H1 (cell line): Measurements from ENCODE around the gene NR3C1. TPM values are rescaled to one million over a fixed set of nuclear protein-coding genes. Genes with fewer than 3 reads are reported as not detected.

Experiments
- CTCF ChIA-PET: fragments of 300-600 bp; sonication (Branson Sonifier 250); formaldehyde crosslinking; loops from one replicate; lab custom pipeline; 2021; ENCODE audit not compliant: partially characterized antibody; lab: Charles Lee
- POLR2A ChIA-PET: fragments of 300-600 bp; sonication (Branson Sonifier 250); formaldehyde crosslinking; loops from one replicate; lab custom pipeline; 2021; ENCODE audit warnings: inconsistent platforms; ENCODE audit not compliant: partially characterized antibody; lab: Charles Lee
- DNase-seq, 2 experiments: peaks; one replicate each; pipeline versions ENCODE4 v3.0.0 to v3.0.0-alpha.2; 2010 to 2022; ENCODE audit warnings: low spot score in 2 of 2, low read depth in 1 of 2, mixed read lengths in 1 of 2
- FAIRE-seq: peaks from 2 replicates; lab custom pipeline; 2011; peaks lifted over from hg19 to GRCh38; lab: Jason Lieb, UNC
- H2AFZ ChIP-seq: 2 replicates; pipeline ENCODE4 v1.8.1; 2012; ENCODE audit warnings: low read length, inconsistent platforms
- H2AK5ac ChIP-seq: 2 replicates; pipeline ENCODE4 v1.6.1; 2013; ENCODE audit warnings: low read depth, low read length
- H2BK120ac ChIP-seq: replicated peaks from 2 replicates; pipeline ENCODE3; 2013; ENCODE audit warnings: low read depth, low read length, inconsistent platforms
- H2BK12ac ChIP-seq: 2 replicates; pipeline ENCODE4 v1.6.1; 2013; ENCODE audit warnings: low read depth, low read length
- H2BK15ac ChIP-seq: 2 replicates; pipeline ENCODE4 v1.6.1; 2013; ENCODE audit warnings: low read length
- H2BK20ac ChIP-seq: 2 replicates; pipeline ENCODE4 v1.6.1; 2013; ENCODE audit warnings: low read length
- H2BK5ac ChIP-seq: 2 replicates; pipeline ENCODE4 v1.6.1; 2013; ENCODE audit warnings: low read depth, low read length
- H3K14ac ChIP-seq: 2 replicates; pipeline ENCODE4 v1.6.1; 2013; ENCODE audit warnings: inconsistent platforms; ENCODE audit not compliant: insufficient read length
- H3K18ac ChIP-seq: 2 replicates; pipeline ENCODE4 v1.6.1; 2013; ENCODE audit warnings: low read length; ENCODE audit errors: extremely low read depth
- H3K23ac ChIP-seq: 2 replicates; pipeline ENCODE4 v1.6.1; 2013; ENCODE audit warnings: inconsistent platforms; ENCODE audit not compliant: insufficient read length
- H3K23me2 ChIP-seq: 2 replicates; pipeline ENCODE4 v1.6.1; 2013; ENCODE audit warnings: low read depth, low read length
- H3K27ac ChIP-seq: 2 replicates; pipeline ENCODE4 v1.6.1; 2011; ENCODE audit warnings: low read depth, low read length, inconsistent platforms
- H3K27me3 ChIP-seq, 4 experiments: replicated peaks in 1 of 4; 1 replicate in 1 of 4; 2 replicates in 3 of 4; pipeline versions ENCODE4 v1.6.1 to v1.8.1; 2011 to 2013; ENCODE audit warnings: low read length in 3 of 4, mild to moderate bottlenecking in 3 of 4, inconsistent platforms in 2 of 4, mixed read lengths in 2 of 4, moderate library complexity in 1 of 4; ENCODE audit not compliant: control insufficient read depth in 3 of 4, insufficient read depth in 3 of 4; ENCODE audit errors: extremely low read depth in 1 of 4
- H3K36me3 ChIP-seq, 4 experiments: 2 replicates each; pipeline versions ENCODE4 v1.6.1 to v1.8.1; 2011 to 2013; ENCODE audit warnings: mild to moderate bottlenecking in 4 of 4, low read length in 3 of 4, moderate library complexity in 2 of 4, control low read depth in 1 of 4, inconsistent platforms in 1 of 4; ENCODE audit not compliant: insufficient read depth in 4 of 4, control insufficient read depth in 2 of 4
- H3K4ac ChIP-seq: replicated peaks from 2 replicates; pipeline ENCODE3; 2013; ENCODE audit warnings: low read length, low read depth, mixed read lengths, inconsistent platforms; ENCODE audit not compliant: insufficient read length
- H3K4me1 ChIP-seq, 4 experiments: replicated peaks in 1 of 4; 1 replicate in 1 of 4; 2 replicates in 3 of 4; pipeline versions ENCODE4 v1.6.1 to v1.8.1; 2011 to 2013; ENCODE audit warnings: low read length in 3 of 4, inconsistent platforms in 2 of 4, mixed read lengths in 1 of 4; ENCODE audit not compliant: insufficient read depth in 4 of 4, control insufficient read depth in 3 of 4
- H3K4me2 ChIP-seq, 2 experiments: 2 replicates each; pipeline versions ENCODE4 v1.6.1 to v1.8.1; 2011 to 2013; ENCODE audit warnings: low read depth in 2 of 2, low read length in 2 of 2, control low read depth in 1 of 2, inconsistent platforms in 1 of 2, mild to moderate bottlenecking in 1 of 2; ENCODE audit not compliant: insufficient read depth in 1 of 2
- H3K4me3 ChIP-seq, 4 experiments: fragments of 200-600, 300-600 bp in 1 of 4; sonication (generic), shearing (Covaris generic), sonication (Bioruptor Twin) in 1 of 4; 2 replicates each; pipeline versions ENCODE4 v1.5.1 to v1.8.1; 2011 to 2016; ENCODE audit warnings: low read length in 4 of 4, low read depth in 3 of 4, control low read depth in 2 of 4, inconsistent platforms in 2 of 4, mild to moderate bottlenecking in 2 of 4, mixed read lengths in 1 of 4, moderate library complexity in 1 of 4; ENCODE audit not compliant: insufficient read depth in 2 of 4; ENCODE audit errors: extremely low read depth in 1 of 4
- H3K56ac ChIP-seq: replicated peaks from 2 replicates; pipeline ENCODE3; 2013; ENCODE audit warnings: low read depth, mild to moderate bottlenecking, mixed read lengths, low read length, inconsistent platforms; ENCODE audit not compliant: insufficient read length
- H3K79me1 ChIP-seq: 2 replicates; pipeline ENCODE4 v1.6.1; 2013; ENCODE audit warnings: low read depth, low read length, control low read depth
- H3K79me2 ChIP-seq, 2 experiments: 2 replicates each; pipeline versions ENCODE4 v1.6.1 to v1.8.1; 2012 to 2013; ENCODE audit warnings: low read length in 2 of 2, mild to moderate bottlenecking in 2 of 2, inconsistent platforms in 1 of 2; ENCODE audit not compliant: insufficient read depth in 2 of 2, control insufficient read depth in 1 of 2
- H3K9ac ChIP-seq, 4 experiments: replicated peaks in 1 of 4; 1 replicate in 1 of 4; 2 replicates in 3 of 4; pipeline versions ENCODE4 v1.6.1 to v1.8.1; 2011 to 2013; ENCODE audit warnings: low read depth in 3 of 4, low read length in 3 of 4, control low read depth in 2 of 4, mild to moderate bottlenecking in 2 of 4, moderate library complexity in 2 of 4, inconsistent platforms in 1 of 4; ENCODE audit errors: extremely low read depth in 1 of 4
- H3K9me3 ChIP-seq, 2 experiments: 2 replicates each; pipeline versions ENCODE4 v1.6.1 to v1.8.1; 2012 to 2013; ENCODE audit warnings: mild to moderate bottlenecking in 2 of 2, moderate library complexity in 2 of 2, control low read depth in 1 of 2, inconsistent platforms in 1 of 2, low read depth in 1 of 2, low read length in 1 of 2, mixed read lengths in 1 of 2; ENCODE audit not compliant: insufficient read depth in 2 of 2
- H4K20me1 ChIP-seq, 2 experiments: replicated peaks in 1 of 2; 2 replicates each; pipeline versions ENCODE3 to v1.8.1; 2011 to 2013; ENCODE audit warnings: inconsistent platforms in 2 of 2, low read length in 2 of 2, mild to moderate bottlenecking in 1 of 2; ENCODE audit not compliant: insufficient read depth in 2 of 2, control insufficient read depth in 1 of 2
- H4K5ac ChIP-seq: 2 replicates; pipeline ENCODE4 v1.6.1; 2013; ENCODE audit warnings: low read length, low read depth, mixed read lengths, inconsistent platforms; ENCODE audit not compliant: insufficient read length
- H4K8ac ChIP-seq: 2 replicates; pipeline ENCODE4 v1.8.0; 2013; ENCODE audit warnings: mild to moderate bottlenecking, moderate library complexity, low read length, inconsistent platforms; ENCODE audit not compliant: insufficient read depth; ENCODE audit errors: extremely low read depth
- H4K91ac ChIP-seq: replicated peaks from 2 replicates; pipeline ENCODE3; 2013; ENCODE audit warnings: low read length, mixed read lengths, inconsistent platforms; ENCODE audit not compliant: insufficient read length
- GTF2F1 ChIP-seq: IDR thresholded peaks from 2 replicates; pipeline ENCODE4 v1.6.1; 2012; ENCODE audit warnings: low read depth, low read length, improper control_type of control experiment, borderline replicate concordance
- WGBS, 2 experiments: shearing (Covaris generic) in 1 of 2; methylation state at CpG; one replicate each; pipeline versions ENCODE4 v1.1.6 to v1.1.7; 2013 to 2015; ENCODE audit warnings: low lambda C conversion rate in 2 of 2, mixed read lengths in 2 of 2, inconsistent platforms in 1 of 2, low coverage in 1 of 2, missing lambda C conversion rate in 1 of 2; ENCODE audit not compliant: insufficient replicate concordance in 2 of 2, insufficient coverage in 1 of 2, insufficient read length in 1 of 2; ENCODE audit errors: extremely low coverage in 1 of 2, missing lambda C conversion rate in 1 of 2; 5-methylcytosine and 5-hydroxymethylcytosine counted together
- polyA plus RNA-seq, 7 experiments: library from polyadenylated mRNA; depleted of rRNA in 3 of 7; stranded (reverse) in 5 of 7; unstranded in 2 of 7; fragments of >200 nt in 5 of 7; fragments of 200-250 nt in 2 of 7; gene quantifications; 1 replicate in 5 of 7; 2 replicates in 1 of 7; 4 replicates in 1 of 7; pipeline versions ENCODE4 v1.2.1 to v1.2.3, GENCODE V29; 2011 to 2013; ENCODE audit warnings: missing spikeins in 2 of 7, mixed read lengths in 2 of 7
- total RNA-seq: library from RNA; stranded (reverse); fragmentation: NEBNext Ultra II Directional; extraction: Animal tissue kit (Norgen Biotek cat#: 25700); gene quantifications from 2 replicates; pipeline ENCODE4 v1.2.1, GENCODE V29; 2021

The NR3C1 gene
- total and polyA plus RNA-seq, 2 of the 8 experiments (the other 6 are each of a cell fraction or from before 2014, with no cell fraction given) = 1.7 to 5.4 TPM

DNA sequence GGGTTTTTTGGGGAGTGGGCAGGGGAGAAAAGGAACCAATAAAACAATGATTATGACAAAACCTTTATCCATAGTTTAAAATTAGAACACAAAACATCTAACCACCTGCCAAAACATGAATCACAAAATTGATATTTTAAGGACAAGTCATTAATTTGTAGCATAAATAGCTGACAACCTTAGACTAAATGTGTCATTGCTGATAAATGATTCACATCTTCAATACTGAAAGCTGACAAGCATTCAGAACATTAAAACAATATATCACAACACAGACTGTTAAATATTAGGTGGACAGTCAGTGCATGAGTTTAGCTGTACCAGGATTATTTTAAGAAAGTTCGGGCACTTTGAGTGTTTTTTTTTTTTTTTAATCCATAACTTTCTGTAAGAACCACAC lies 71.5 kb downstream of the NR3C1 start:
- H2BK12ac ChIP-seq = no peak overlapping the region
- H3K14ac ChIP-seq = no peak overlapping the region
- no peak overlapping the region for H3K27ac ChIP-seq
- WGBS, 2 experiments = 79% methylated on average over 1 of the region's 1 CpG; no CpG with 5 or more reads in 1 of the 2 experiments
- no peak overlapping the region for H3K18ac ChIP-seq
- no peak overlapping the region for H4K5ac ChIP-seq
- POLR2A ChIA-PET = no interaction called here
- no peaks in the 10 kb centered on the region for H3K27me3 ChIP-seq
- H4K20me1 ChIP-seq = no peaks in the 10 kb centered on the region
- H3K9me3 ChIP-seq = peaks cover 3 to 6% of the 10 kb centered on the region in 2 experiments; a peak in 2 of 4 replicates
- H3K9ac ChIP-seq = no peak overlapping the region
- no peak overlapping the region for H4K8ac ChIP-seq
- H4K91ac ChIP-seq = no peak overlapping the region
- H2BK5ac ChIP-seq = no peak overlapping the region
- H3K4ac ChIP-seq = no peak overlapping the region
- no peak for TF ChIP-seq GTF2F1
- TF ChIP-seq, all 59 proteins: peak for 0
- no peak overlapping the region for H2BK15ac ChIP-seq
- no peaks in the 10 kb centered on the region for H3K23me2 ChIP-seq
- no peak for DNase-seq
- FAIRE-seq = no peak
- H2AK5ac ChIP-seq = no peak overlapping the region
- no peaks in the 10 kb centered on the region for H3K4me1 ChIP-seq
- CTCF ChIA-PET = no interaction called here
- H2AFZ ChIP-seq = no peak overlapping the region
- no peak overlapping the region for H3K56ac ChIP-seq
- H3K36me3 ChIP-seq = no peaks in the 10 kb centered on the region
- H3K4me2 ChIP-seq = no peak overlapping the region
- no peaks in the 10 kb centered on the region for H3K79me1 ChIP-seq
- no peak overlapping the region for H3K4me3 ChIP-seq
- no peak overlapping the region for H2BK20ac ChIP-seq
- no peak overlapping the region for H2BK120ac ChIP-seq
- H3K79me2 ChIP-seq = no peaks in the 10 kb centered on the region
- no peak overlapping the region for H3K23ac ChIP-seq
